HepG2 (cell line): ENCODE results near the gene ERMARD. TPM values are rescaled to one million over a fixed set of nuclear protein-coding genes. Genes with fewer than 3 reads are reported as not detected.

ENCODE experiments used
- AHDC1 ChIP-seq: sonication (generic); formaldehyde crosslinking; IDR thresholded peaks from 2 replicates; pipeline ENCODE4 v1.5.1; 2020; ENCODE audit warnings: mild to moderate bottlenecking, missing genetic modification reagents, borderline replicate concordance
- FOXO4 ChIP-seq: sonication (generic); formaldehyde crosslinking; conservative IDR thresholded peaks from 2 replicates; pipeline ENCODE4 v1.8.1; 2023; ENCODE audit warnings: missing genetic modification reagents
- KLF13 ChIP-seq: sonication (generic); formaldehyde crosslinking; IDR thresholded peaks from 2 replicates; pipeline ENCODE4 v1.4.0; 2020; ENCODE audit warnings: mild to moderate bottlenecking, missing genetic modification reagents
- RORA ChIP-seq: sonication (generic); formaldehyde crosslinking; IDR thresholded peaks from 2 replicates; pipeline ENCODE4 v1.5.0; 2020; ENCODE audit warnings: mild to moderate bottlenecking, missing genetic modification reagents, moderate library complexity
- SMC3 ChIP-seq: IDR thresholded peaks from 2 replicates; pipeline ENCODE4 v1.6.1; 2011; ENCODE audit warnings: low read length, improper control_type of control experiment
- SYNCRIP ChIP-seq: fragments of 200-400 bp; formaldehyde crosslinking; IDR thresholded peaks from 2 replicates; pipeline ENCODE4 v1.6.1; 2018; ENCODE audit warnings: mild to moderate bottlenecking, low read depth, low read length; ENCODE audit not compliant: insufficient read depth
- TCF12 ChIP-seq, 2 experiments: fragments of 450-650 bp in 1 of 2; sonication (generic) in 1 of 2; formaldehyde crosslinking in 1 of 2; IDR thresholded peaks; 2 replicates each; pipeline versions ENCODE4 v1.6.1 to v1.8.0; 2017 to 2022; ENCODE audit warnings: antibody characterized with exemption in 1 of 2, mild to moderate bottlenecking in 1 of 2, missing genetic modification reagents in 1 of 2, moderate library complexity in 1 of 2
- ZIK1 ChIP-seq: sonication (generic); formaldehyde crosslinking; IDR thresholded peaks from 2 replicates; pipeline ENCODE4 v1.5.0; 2020; ENCODE audit warnings: mild to moderate bottlenecking, low read depth, missing genetic modification reagents, borderline replicate concordance
- ZKSCAN1 ChIP-seq: fragments of 150-350 bp; IDR thresholded peaks from 2 replicates; pipeline ENCODE4 v1.6.1; 2014; ENCODE audit warnings: low read length
- ZNF207 ChIP-seq: fragments of 450-650 bp; IDR thresholded peaks from 2 replicates; pipeline ENCODE4 v1.6.1; 2016; ENCODE audit warnings: antibody characterized with exemption, borderline replicate concordance
- ZNF260 ChIP-seq: sonication (generic); formaldehyde crosslinking; IDR thresholded peaks from 2 replicates; pipeline ENCODE4 v1.4.0; 2020; ENCODE audit warnings: missing genetic modification reagents, low read depth, mild to moderate bottlenecking, borderline replicate concordance
- ZNF567 ChIP-seq: sonication (generic); formaldehyde crosslinking; IDR thresholded peaks from 2 replicates; pipeline ENCODE4 v1.8.1; 2023; ENCODE audit warnings: mild to moderate bottlenecking, missing genetic modification reagents, borderline replicate concordance
- ZNF598 ChIP-seq: sonication (generic); formaldehyde crosslinking; IDR thresholded peaks from 2 replicates; pipeline ENCODE4 v1.5.1; 2020; ENCODE audit warnings: mild to moderate bottlenecking, missing genetic modification reagents, borderline replicate concordance
- ZNF629 ChIP-seq: sonication (generic); formaldehyde crosslinking; conservative IDR thresholded peaks from 2 replicates; pipeline ENCODE4 v1.5.0; 2020; ENCODE audit warnings: missing genetic modification reagents
- ZNF737 ChIP-seq: sonication (generic); formaldehyde crosslinking; IDR thresholded peaks from 2 replicates; pipeline ENCODE4 v1.5.0; 2020; ENCODE audit warnings: missing genetic modification reagents, mild to moderate bottlenecking, borderline replicate concordance
- ZNF772 ChIP-seq: sonication (generic); formaldehyde crosslinking; IDR thresholded peaks from 2 replicates; pipeline ENCODE4 v1.5.0; 2020; ENCODE audit warnings: mild to moderate bottlenecking, missing genetic modification reagents
- polyA plus RNA-seq, 8 experiments: library from polyadenylated mRNA; depleted of rRNA in 3 of 8; stranded (reverse) in 7 of 8; unstranded in 1 of 8; fragments of >200 nt; fragmentation: Illumina TruSeq in 4 of 8; extraction: Trizol in 4 of 8; gene quantifications; 2 replicates each; pipeline versions ENCODE4 v1.2.1 to v1.2.3, GENCODE V29; 2011 to 2016; ENCODE audit warnings: low read depth in 4 of 8, missing spikeins in 1 of 8, mixed read lengths in 1 of 8; ENCODE audit not compliant: insufficient read depth in 1 of 8
- total RNA-seq, 5 experiments: library from RNA; depleted of rRNA; stranded (reverse); fragments of >200 nt; fragmentation: Illumina TruSeq; extraction: Trizol; gene quantifications; 2 replicates each; pipeline ENCODE4 v1.2.3, GENCODE V29; 2016; ENCODE audit warnings: low read depth in 1 of 5
- TF ChIP-seq, protein P1 (sequence below): sonication (generic); formaldehyde crosslinking; IDR thresholded peaks from 2 replicates; pipeline ENCODE4 v1.8.0; 2022; ENCODE audit warnings: missing genetic modification reagents, mild to moderate bottlenecking, inconsistent platforms, borderline replicate concordance
- TF ChIP-seq, protein P2 (sequence below): IDR thresholded peaks from 2 replicates; pipeline ENCODE4 v1.6.1; 2016; ENCODE audit warnings: missing compliant biosample characterization, missing genetic modification reagents, borderline replicate concordance

ERMARD gene
- total and polyA plus RNA-seq, 2 of the 13 experiments (the other 11 are each of a cell fraction or from before 2014, with no cell fraction given), result 8.8 to 10.7 TPM

- TF ChIP-seq ZNF772 (0 out of 2 replicates have a peak, but pooled peaks have one; percentile 26), SYNCRIP (no peak), ZNF598 (CRISPR knock-in tag) (peak; percentile 39; the same call in 1 of the 2 replicates), ZKSCAN1 (no peak), SMC3 (no peak), ZIK1 (CRISPR knock-in tag) (no peak), KLF13 (CRISPR knock-in tag) (no peak), AHDC1 (no peak), RORA (CRISPR knock-in tag) (no peak), ZNF260 (CRISPR knock-in tag) (no peak), ZNF207 (no peak), FOXO4 (CRISPR knock-in tag) (no peak), ZNF737 (CRISPR knock-in tag) (no peak), ZNF629 (no peak), ZNF567 (CRISPR knock-in tag) (0 out of 2 replicates have a peak, but pooled peaks have one; percentile 9), TCF12 (IDR thresholded peaks at IDR 0.05) (no peak), TCF12 (CRISPR knock-in tag; IDR thresholded peaks at IDR 0.05) (no peak)
- TF ChIP-seq, protein P1, sequence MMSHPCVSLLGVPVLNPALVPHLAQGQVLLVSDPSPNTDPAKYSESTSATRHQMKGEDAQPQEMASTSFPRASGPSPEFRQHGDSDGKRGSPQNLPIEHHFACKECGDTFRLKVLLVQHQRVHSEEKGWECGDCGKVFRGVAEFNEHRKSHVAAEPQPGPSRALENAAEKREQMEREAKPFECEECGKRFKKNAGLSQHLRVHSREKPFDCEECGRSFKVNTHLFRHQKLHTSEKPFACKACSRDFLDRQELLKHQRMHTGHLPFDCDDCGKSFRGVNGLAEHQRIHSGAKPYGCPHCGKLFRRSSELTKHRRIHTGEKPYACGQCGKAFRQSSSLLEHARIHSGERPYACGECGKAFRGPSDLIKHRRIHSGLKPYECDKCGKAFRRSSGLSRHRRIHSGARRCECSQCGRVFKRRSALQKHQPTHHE (CRISPR knock-in tag), result no peak
- TF ChIP-seq, protein P2, sequence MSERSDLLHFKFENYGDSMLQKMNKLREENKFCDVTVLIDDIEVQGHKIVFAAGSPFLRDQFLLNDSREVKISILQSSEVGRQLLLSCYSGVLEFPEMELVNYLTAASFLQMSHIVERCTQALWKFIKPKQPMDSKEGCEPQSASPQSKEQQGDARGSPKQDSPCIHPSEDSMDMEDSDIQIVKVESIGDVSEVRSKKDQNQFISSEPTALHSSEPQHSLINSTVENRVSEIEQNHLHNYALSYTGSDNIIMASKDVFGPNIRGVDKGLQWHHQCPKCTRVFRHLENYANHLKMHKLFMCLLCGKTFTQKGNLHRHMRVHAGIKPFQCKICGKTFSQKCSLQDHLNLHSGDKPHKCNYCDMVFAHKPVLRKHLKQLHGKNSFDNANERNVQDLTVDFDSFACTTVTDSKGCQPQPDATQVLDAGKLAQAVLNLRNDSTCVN (CRISPR knock-in tag), result 0 out of 2 replicates have a peak, but pooled peaks have one; percentile 49
Measured at GRCh38 chr6:169810066-169810989, 58.9 kb downstream of the ERMARD start (continued).
